ENCODE measurements around the gene MSH6.

- TF ChIP-seq CTCF (conservative IDR thresholded peaks at IDR 0.05) (no peak), ZFX (IDR thresholded peaks at IDR 0.05) (no peak)
These were observed 39.6 kb downstream of the MSH6 start for GRCh38 chr2:47822518-47822917.
